NCI-H2107 (cell line): ENCODE results near the gene ZSCAN9.

Source experiments
- DNase-seq: peaks from one replicate; lab custom pipeline; 2025; lab: John Stamatoyannopoulos, UW

ZSCAN9 gene

GRCh38 chr6:28220257-28221133 is 4.6 kb upstream of the ZSCAN9 start:
- DNase-seq, result no peak

GRCh38 chr6:28224131-28225055 is 682 bp upstream of the ZSCAN9 start:
- DNase-seq, result no peak

DNA sequence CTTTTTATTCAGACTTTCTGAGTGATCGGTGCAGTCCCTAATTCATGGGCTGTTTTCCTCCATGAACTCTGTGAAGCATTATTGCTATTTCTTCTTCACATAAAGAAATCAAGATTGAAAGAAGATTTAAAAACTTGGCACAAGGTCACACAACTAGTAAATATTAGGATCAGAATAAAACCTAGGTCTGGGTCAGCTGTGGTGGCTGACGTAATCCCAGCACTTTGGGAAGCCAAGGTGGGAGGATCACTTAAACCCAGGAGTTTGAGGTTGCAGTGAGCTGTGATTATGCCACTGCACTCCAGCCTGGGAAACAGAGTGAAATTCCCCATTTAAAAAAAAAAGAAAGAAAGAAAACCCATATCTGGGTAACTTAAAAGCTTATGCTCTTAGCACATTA is 1.4 kb downstream of the ZSCAN9 start:
- no peak for DNase-seq

DNA sequence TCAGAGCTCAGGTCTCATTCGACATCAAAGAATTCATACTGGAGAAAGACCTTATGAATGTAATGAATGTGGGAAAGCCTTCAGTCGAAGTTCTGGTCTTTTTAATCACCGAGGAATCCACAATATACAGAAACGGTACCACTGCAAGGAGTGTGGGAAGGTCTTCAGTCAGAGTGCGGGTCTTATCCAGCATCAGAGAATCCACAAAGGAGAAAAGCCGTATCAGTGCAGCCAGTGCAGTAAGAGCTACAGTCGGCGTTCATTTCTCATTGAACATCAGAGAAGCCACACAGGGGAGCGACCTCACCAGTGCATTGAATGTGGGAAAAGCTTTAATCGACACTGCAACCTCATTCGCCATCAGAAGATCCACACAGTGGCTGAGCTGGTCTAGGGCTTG is 7.7 kb downstream of the ZSCAN9 start:
- DNase-seq, result no peak

DNA sequence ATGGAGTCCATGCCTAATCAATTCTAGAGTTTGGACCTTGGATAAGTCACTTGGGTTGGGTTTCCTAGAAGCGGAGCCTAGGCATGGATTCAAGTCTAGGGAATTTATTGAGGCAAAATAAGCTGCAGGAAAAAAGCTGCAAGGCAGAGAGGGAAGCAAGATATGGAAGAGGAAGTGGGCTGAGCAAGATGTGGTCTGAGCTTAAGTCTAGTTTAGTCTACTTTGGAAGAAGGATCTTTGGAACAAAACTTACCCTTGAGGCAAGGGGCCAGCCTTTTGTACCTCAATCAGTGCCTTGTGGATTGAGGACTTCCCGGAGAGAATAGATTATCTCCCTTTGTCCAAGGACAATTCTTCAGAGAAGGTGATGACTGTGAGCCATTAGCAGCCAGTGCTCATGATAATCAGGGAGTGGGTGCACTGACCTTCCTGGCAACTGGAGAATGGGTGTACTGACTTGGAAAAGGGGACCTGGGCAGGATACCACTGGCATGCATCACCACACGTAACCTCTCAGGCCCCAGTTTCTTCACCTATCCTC is 10.9 kb downstream of the ZSCAN9 start:
- no peak for DNase-seq

DNA sequence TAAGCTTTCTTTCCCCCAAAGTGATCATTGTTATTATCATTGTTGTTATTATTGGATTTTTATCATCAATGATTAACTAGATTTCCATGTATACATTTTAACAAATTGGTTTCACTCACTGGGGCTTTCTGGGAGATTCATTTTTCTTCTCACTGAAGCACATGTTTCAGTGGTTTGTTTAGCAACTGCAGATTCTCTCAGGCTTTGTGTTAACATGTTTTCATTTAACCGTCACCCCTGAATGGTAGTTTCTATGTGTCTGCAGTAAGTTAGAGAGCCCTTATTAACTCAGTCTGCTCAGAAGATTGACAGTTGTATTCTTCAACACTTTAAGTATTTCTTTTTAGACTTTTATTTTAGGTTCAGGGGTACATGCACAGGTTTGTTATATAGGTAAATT is 14.6 kb downstream of the ZSCAN9 start:
- DNase-seq, result no peak

- DNase-seq, result no peak
These were observed 15.4 kb downstream of the ZSCAN9 start for GRCh38 chr6:28240471-28240870.

- DNase-seq, result no peak
These were observed 18.9 kb downstream of the ZSCAN9 start for GRCh38 chr6:28243946-28244345.

- DNase-seq, result no peak
These were observed 20.3 kb downstream of the ZSCAN9 start for GRCh38 chr6:28245206-28245941.

- no peak for DNase-seq
These were observed 23.8 kb downstream of the ZSCAN9 start for GRCh38 chr6:28248916-28249315.

DNA sequence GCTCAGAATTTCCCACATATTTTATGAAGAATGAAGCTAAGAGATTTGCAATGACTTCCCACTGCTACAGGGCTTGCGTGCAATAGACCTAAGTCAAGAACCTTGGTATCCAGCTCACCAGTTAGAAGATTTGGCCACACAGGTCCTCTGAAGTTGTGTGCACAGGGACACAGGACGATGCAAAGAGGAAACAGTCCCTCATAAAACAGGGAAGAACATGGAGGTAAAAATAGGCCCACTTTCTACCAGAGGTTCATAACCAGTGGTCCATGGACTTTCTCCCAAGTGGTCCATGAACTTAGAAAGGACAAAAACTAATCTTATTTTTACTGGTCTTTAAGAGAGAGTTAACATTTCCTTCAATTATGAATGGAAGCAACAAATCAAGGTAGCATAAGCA is 25.7 kb downstream of the ZSCAN9 start:
- DNase-seq, result no peak

GRCh38 chr6:28251661-28252008 is 26.6 kb downstream of the ZSCAN9 start:
- DNase-seq, result no peak

DNA sequence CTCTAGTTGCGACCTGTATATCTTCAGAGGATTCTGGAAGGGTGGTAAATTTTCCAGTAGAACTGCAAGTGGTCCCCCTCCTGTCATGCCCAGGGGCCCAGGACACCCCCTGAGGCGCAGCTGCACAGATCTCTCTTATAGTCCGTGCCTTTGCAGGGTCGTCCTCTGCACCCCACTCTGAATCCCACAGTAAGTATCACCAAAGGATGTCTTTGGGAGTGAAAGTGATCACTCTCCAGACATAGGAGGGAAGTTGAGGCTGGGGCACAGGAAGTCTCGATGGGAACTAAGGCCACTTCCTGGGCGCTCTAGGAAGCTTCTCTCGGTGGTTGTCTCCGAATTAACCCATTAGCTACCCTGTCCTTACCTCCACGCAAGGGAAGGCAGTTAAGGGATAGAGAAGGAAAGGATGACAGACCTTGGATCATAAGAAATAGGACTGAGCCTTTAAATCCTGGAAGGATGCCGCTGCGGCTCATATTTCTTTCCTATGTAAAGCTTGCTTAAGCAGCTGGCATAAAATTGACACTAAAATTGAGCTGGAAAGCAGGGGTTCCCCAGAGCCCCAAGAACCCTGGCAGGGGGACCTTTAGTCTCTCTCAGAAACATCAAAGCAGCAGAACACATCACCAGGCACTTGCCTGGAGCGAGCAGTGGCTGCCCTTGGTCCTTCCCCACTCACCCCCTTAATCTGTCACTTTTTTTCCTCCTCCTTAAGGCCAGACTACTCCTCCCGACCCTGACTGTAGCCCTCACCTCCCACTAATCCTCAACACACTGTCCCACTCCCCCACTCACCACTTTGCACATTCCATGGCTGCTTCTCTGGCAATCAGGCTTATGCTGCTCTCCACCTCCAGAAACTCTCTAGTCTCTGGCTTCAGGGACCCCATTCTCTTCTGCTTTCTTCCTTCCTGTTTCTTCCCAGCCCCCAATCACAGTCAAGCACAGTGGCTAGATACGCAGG is 27.2 kb downstream of the ZSCAN9 start, which contains the start of gene ZKSCAN4:
TSS of gene ZKSCAN4 (minus strand) at position 261 of the 967 bp plus-strand sequence. CDS start 289 bp downstream, outside the sequence.
- peak; percentile 23 for DNase-seq

DNA sequence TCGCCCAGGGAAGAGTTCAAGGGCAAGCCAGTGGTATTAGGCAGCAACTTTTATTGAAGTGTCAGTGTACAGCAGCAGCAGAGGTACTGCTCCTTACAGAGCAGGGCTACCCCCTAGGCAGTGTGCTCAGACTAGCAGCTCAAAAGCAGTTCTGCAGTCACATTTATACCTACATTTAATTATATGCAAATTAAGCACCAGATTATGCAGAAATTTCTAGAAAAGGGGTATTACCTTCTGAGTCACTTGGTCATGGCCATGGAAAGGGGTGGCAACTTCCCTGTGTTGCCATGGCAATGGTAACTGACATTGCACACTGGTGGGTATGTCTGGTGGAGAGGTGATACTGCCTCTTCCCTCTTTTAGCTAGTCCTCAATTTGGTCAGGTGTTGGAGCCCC is 29.0 kb downstream of the ZSCAN9 start:
- DNase-seq, result no peak

DNA sequence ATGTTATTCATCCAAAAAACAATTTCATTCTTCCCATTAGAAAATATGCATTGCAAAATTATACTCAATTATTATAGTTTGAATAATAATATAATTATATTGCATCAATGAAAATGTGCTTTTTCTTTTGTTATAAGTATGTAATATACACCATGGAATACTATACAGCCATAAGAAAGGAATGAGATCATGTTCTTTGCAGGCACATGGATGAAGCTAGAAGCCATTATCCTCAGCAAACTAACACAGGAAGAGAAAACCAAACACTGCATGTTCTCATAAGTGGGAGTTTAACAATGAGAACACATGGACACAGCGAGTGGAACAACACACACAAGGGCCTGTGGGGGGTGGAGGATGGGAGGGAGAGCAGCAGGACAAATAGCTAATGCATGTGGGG is 32.0 kb downstream of the ZSCAN9 start:
- no peak for DNase-seq

GRCh38 chr6:28258877-28259777 is 34.1 kb downstream of the ZSCAN9 start, which contains the start of gene NKAPL:
Gene NKAPL (plus strand): TSS chr6:28259297. CDS start chr6:28259372, 75 bp downstream.
- DNase-seq, result no peak

- no peak for DNase-seq
These were observed 38.8 kb downstream of the ZSCAN9 start for GRCh38 chr6:28263922-28264321.

GRCh38 chr6:28264834-28265401 is 39.8 kb downstream of the ZSCAN9 start:
- DNase-seq, result no peak

DNA sequence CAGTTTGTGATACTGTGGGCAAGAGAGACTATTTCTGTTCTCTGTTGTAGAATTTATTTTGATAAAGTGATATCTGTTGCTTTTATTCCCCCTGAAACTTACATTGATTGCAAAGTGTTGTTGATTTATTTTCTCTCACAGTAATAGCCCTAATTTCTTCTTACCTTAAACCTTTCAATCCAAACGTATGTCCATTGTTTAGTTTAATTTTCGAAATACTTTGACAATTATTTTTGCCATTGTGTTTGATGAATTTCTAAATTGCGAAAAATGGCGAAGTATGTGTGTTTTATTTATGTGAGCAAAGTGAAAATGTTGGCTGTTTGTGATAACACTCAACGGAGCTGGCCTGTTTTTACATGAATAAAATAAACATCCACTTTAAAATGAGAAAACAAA is 41.5 kb downstream of the ZSCAN9 start:
- DNase-seq, result no peak
